K562 (cell line): Measurements from ENCODE around the gene ZNF665. TPM values are rescaled to one million over a fixed set of nuclear protein-coding genes. Genes with fewer than 3 reads are reported as not detected.
A peak's percentile ranks its signal among the peaks of the same experiment; 100 is the strongest.

ENCODE experiments used
- BACH1 ChIP-seq: fragments of 200-800 bp; sonication (Bioruptor generic); IDR thresholded peaks from 2 replicates; pipeline ENCODE4 v1.6.1; 2016; ENCODE audit warnings: missing genetic modification characterization, missing compliant biosample characterization
- BRCA1 ChIP-seq, 2 experiments: fragments of 450-650 bp in 1 of 2; sonication (generic) in 1 of 2; formaldehyde crosslinking in 1 of 2; IDR thresholded peaks; 2 replicates each; pipeline versions ENCODE4 v1.5.0 to v1.6.1; 2017 to 2020; ENCODE audit warnings: mild to moderate bottlenecking in 1 of 2, missing genetic modification reagents in 1 of 2
- CBFA2T2 ChIP-seq: fragments of 450-650 bp; conservative IDR thresholded peaks from 2 replicates; pipeline ENCODE4 v1.6.1; 2017; ENCODE audit warnings: mild to moderate bottlenecking
- CEBPZ ChIP-seq: fragments of 150-350 bp; IDR thresholded peaks from 2 replicates; pipeline ENCODE4 v1.6.1; 2014; ENCODE audit warnings: low read depth, mild to moderate bottlenecking, low read length, borderline replicate concordance
- CSDE1 ChIP-seq, 2 experiments: fragments of 450-650 bp; IDR thresholded peaks; 2 replicates each; pipeline ENCODE4 v1.6.1; 2016; ENCODE audit warnings: mild to moderate bottlenecking in 1 of 2
- DNMT1 ChIP-seq: fragments of 450-650 bp; IDR thresholded peaks from 2 replicates; pipeline ENCODE4 v1.6.1; 2016; ENCODE audit warnings: antibody characterized with exemption, mild to moderate bottlenecking
- FOXA3 ChIP-seq, 2 experiments: fragments of 450-650 bp in 1 of 2; sonication (generic) in 1 of 2; formaldehyde crosslinking; IDR thresholded peaks in 1 of 2; conservative IDR thresholded peaks in 1 of 2; 2 replicates each; pipeline versions ENCODE4 v1.4.0 to v1.8.0; 2020 to 2022; ENCODE audit warnings: mild to moderate bottlenecking in 2 of 2, missing genetic modification reagents in 1 of 2
- HIVEP1 ChIP-seq: fragments of 250-450 bp; sonication (Bioruptor Pico); IDR thresholded peaks from 2 replicates; pipeline ENCODE4 v1.4.0; 2020; ENCODE audit warnings: mild to moderate bottlenecking
- KLF1 ChIP-seq: fragments of 450-650 bp; IDR thresholded peaks from 2 replicates; pipeline ENCODE4 v1.6.1; 2016; ENCODE audit warnings: missing genetic modification characterization, missing compliant biosample characterization
- POLR2AphosphoS5 ChIP-seq: IDR thresholded peaks from 2 replicates; pipeline ENCODE4 v1.6.1; 2011; ENCODE audit warnings: mild to moderate bottlenecking, low read depth, low read length, moderate library complexity; ENCODE audit not compliant: control insufficient read depth, insufficient read depth
- POLR3A ChIP-seq: IDR thresholded peaks from 2 replicates; pipeline ENCODE4 v1.6.1; 2011; ENCODE audit warnings: borderline replicate concordance, mild to moderate bottlenecking, moderate library complexity; ENCODE audit not compliant: insufficient read length, insufficient read depth; ENCODE audit errors: extremely low read depth
- PTTG1 ChIP-seq: fragments of 450-650 bp; IDR thresholded peaks from 2 replicates; pipeline ENCODE4 v1.6.1; 2016; ENCODE audit warnings: low read depth, mild to moderate bottlenecking, missing genetic modification characterization, missing compliant biosample characterization
- SREBF1 ChIP-seq: fragments of 150-350 bp; IDR thresholded peaks from 2 replicates; pipeline ENCODE4 v1.6.1; 2014; ENCODE audit warnings: antibody characterized with exemption, low read depth, low read length, borderline replicate concordance
- TCF3 ChIP-seq: sonication (generic); formaldehyde crosslinking; IDR thresholded peaks from 2 replicates; pipeline ENCODE4 v1.4.0; 2020; ENCODE audit warnings: mild to moderate bottlenecking, missing genetic modification reagents
- TEAD2 ChIP-seq: fragments of 450-650 bp; IDR thresholded peaks from 2 replicates; pipeline ENCODE4 v1.6.1; 2016; ENCODE audit warnings: missing genetic modification characterization, control low read depth, missing compliant biosample characterization
- ZBTB7A ChIP-seq: IDR thresholded peaks from 2 replicates; pipeline ENCODE4 v1.6.1; 2011; ENCODE audit warnings: low read depth, mild to moderate bottlenecking, low read length, moderate library complexity, borderline replicate concordance; ENCODE audit not compliant: control insufficient read depth
- ZC3H8 ChIP-seq: fragments of 450-650 bp; IDR thresholded peaks from 2 replicates; pipeline ENCODE4 v1.6.1; 2017
- ZZZ3 ChIP-seq: fragments of 450-650 bp; IDR thresholded peaks from 2 replicates; pipeline ENCODE4 v1.6.1; 2016; ENCODE audit warnings: antibody characterized with exemption, mild to moderate bottlenecking, moderate library complexity
- polyA plus RNA-seq, 8 experiments: library from polyadenylated mRNA; depleted of rRNA in 4 of 8; stranded (reverse) in 5 of 8; unstranded in 3 of 8; fragments of >200 nt; fragmentation: Nextera tagmentation in 2 of 8; fragmentation: Illumina TruSeq in 1 of 8; extraction: Ambion mirVana in 2 of 8; extraction: Trizol in 1 of 8; gene quantifications; 2 replicates each; pipeline versions ENCODE4 v1.2.1 to v1.2.3, GENCODE V29; 2011 to 2014; ENCODE audit warnings: inconsistent platforms in 1 of 8, missing spikeins in 1 of 8
- total RNA-seq, 7 experiments: library from RNA; depleted of rRNA in 6 of 7; stranded (reverse); fragments of >200 nt in 6 of 7; fragmentation: Illumina TruSeq in 2 of 7; extraction: Trizol in 2 of 7; gene quantifications; 2 replicates each; pipeline versions ENCODE4 v1.2.1 to v1.2.3, GENCODE V29; 2011 to 2021; ENCODE audit warnings: low replicate concordance in 1 of 7
- TF ChIP-seq, protein P1 (sequence below): sonication (generic); formaldehyde crosslinking; IDR thresholded peaks from 2 replicates; pipeline ENCODE4 v1.8.0; 2022; ENCODE audit warnings: mild to moderate bottlenecking, missing genetic modification reagents

Gene ZNF665
- total and polyA plus RNA-seq, 9 of the 15 experiments (the other 6 are each of a cell fraction or from before 2014, with no cell fraction given): 1.9 to 7.6 (median 2.8) TPM

GRCh38 chr19:53196777-53197396 lies 3.7 kb upstream of the ZNF665 start (continued):
- TF ChIP-seq CEBPZ: no peak
- no peak for TF ChIP-seq PTTG1 (tag)
- TF ChIP-seq ZC3H8: no peak
- no peak for TF ChIP-seq ZZZ3
- no peak for TF ChIP-seq ZBTB7A
- TF ChIP-seq TCF3 (CRISPR knock-in tag): no peak
- no peak for TF ChIP-seq BACH1 (tag)
- TF ChIP-seq POLR3A: no peak
- TF ChIP-seq POLR2AphosphoS5: 0 out of 2 replicates have a peak, but pooled peaks have one; percentile 22
- no peak for TF ChIP-seq HIVEP1
- TF ChIP-seq, protein P1, sequence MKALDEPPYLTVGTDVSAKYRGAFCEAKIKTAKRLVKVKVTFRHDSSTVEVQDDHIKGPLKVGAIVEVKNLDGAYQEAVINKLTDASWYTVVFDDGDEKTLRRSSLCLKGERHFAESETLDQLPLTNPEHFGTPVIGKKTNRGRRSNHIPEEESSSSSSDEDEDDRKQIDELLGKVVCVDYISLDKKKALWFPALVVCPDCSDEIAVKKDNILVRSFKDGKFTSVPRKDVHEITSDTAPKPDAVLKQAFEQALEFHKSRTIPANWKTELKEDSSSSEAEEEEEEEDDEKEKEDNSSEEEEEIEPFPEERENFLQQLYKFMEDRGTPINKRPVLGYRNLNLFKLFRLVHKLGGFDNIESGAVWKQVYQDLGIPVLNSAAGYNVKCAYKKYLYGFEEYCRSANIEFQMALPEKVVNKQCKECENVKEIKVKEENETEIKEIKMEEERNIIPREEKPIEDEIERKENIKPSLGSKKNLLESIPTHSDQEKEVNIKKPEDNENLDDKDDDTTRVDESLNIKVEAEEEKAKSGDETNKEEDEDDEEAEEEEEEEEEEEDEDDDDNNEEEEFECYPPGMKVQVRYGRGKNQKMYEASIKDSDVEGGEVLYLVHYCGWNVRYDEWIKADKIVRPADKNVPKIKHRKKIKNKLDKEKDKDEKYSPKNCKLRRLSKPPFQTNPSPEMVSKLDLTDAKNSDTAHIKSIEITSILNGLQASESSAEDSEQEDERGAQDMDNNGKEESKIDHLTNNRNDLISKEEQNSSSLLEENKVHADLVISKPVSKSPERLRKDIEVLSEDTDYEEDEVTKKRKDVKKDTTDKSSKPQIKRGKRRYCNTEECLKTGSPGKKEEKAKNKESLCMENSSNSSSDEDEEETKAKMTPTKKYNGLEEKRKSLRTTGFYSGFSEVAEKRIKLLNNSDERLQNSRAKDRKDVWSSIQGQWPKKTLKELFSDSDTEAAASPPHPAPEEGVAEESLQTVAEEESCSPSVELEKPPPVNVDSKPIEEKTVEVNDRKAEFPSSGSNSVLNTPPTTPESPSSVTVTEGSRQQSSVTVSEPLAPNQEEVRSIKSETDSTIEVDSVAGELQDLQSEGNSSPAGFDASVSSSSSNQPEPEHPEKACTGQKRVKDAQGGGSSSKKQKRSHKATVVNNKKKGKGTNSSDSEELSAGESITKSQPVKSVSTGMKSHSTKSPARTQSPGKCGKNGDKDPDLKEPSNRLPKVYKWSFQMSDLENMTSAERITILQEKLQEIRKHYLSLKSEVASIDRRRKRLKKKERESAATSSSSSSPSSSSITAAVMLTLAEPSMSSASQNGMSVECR (CRISPR knock-in tag): no peak
- no peak for TF ChIP-seq TEAD2 (tag)
- no peak for TF ChIP-seq CBFA2T2
- no peak for TF ChIP-seq SREBF1
- peak in 1 of 2 experiments; percentile 42; a peak in 1 of 4 replicates for TF ChIP-seq FOXA3 (CRISPR knock-in tag; conservative IDR thresholded peaks at IDR 0.05 in 1 of 2, IDR thresholded peaks at IDR 0.05 in 1 of 2)
- no peak for TF ChIP-seq BRCA1 (IDR thresholded peaks at IDR 0.05)
- TF ChIP-seq BRCA1 (CRISPR knock-in tag; IDR thresholded peaks at IDR 0.05): no peak
- no peak for TF ChIP-seq CSDE1 (IDR thresholded peaks at IDR 0.05)
- no peak for TF ChIP-seq DNMT1
- TF ChIP-seq KLF1: no peak
